ENCODE results near the gene LMO7.

GRCh38 chr13:75766636-75767035, 130.5 kb downstream of the LMO7 start:
- TF ChIP-seq REST (IDR thresholded peaks at IDR 0.05) (no peak), ATF3 (IDR thresholded peaks at IDR 0.05) (no peak), HNF4G (IDR thresholded peaks at IDR 0.05) (no peak), FOXA1 (IDR thresholded peaks at IDR 0.05) (no peak), GABPA (IDR thresholded peaks at IDR 0.05 in 1 of 2, conservative IDR thresholded peaks at IDR 0.05 in 1 of 2) (no peak), EGR1 (IDR thresholded peaks at IDR 0.05; ENCODE audit: low read depth in 2 of 2) (no peak), JUND (IDR thresholded peaks at IDR 0.05) (no peak), NR2F2 (IDR thresholded peaks at IDR 0.05) (no peak), SP1 (IDR thresholded peaks at IDR 0.05) (no peak)
- TF ChIP-seq, protein P1, sequence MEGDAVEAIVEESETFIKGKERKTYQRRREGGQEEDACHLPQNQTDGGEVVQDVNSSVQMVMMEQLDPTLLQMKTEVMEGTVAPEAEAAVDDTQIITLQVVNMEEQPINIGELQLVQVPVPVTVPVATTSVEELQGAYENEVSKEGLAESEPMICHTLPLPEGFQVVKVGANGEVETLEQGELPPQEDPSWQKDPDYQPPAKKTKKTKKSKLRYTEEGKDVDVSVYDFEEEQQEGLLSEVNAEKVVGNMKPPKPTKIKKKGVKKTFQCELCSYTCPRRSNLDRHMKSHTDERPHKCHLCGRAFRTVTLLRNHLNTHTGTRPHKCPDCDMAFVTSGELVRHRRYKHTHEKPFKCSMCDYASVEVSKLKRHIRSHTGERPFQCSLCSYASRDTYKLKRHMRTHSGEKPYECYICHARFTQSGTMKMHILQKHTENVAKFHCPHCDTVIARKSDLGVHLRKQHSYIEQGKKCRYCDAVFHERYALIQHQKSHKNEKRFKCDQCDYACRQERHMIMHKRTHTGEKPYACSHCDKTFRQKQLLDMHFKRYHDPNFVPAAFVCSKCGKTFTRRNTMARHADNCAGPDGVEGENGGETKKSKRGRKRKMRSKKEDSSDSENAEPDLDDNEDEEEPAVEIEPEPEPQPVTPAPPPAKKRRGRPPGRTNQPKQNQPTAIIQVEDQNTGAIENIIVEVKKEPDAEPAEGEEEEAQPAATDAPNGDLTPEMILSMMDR (IDR thresholded peaks at IDR 0.05; ENCODE audit: low read depth, low read length, missing input control): no peak
- TF ChIP-seq, protein P2, sequence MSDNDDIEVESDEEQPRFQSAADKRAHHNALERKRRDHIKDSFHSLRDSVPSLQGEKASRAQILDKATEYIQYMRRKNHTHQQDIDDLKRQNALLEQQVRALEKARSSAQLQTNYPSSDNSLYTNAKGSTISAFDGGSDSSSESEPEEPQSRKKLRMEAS (IDR thresholded peaks at IDR 0.05): no peak
- TF ChIP-seq, protein P3, sequence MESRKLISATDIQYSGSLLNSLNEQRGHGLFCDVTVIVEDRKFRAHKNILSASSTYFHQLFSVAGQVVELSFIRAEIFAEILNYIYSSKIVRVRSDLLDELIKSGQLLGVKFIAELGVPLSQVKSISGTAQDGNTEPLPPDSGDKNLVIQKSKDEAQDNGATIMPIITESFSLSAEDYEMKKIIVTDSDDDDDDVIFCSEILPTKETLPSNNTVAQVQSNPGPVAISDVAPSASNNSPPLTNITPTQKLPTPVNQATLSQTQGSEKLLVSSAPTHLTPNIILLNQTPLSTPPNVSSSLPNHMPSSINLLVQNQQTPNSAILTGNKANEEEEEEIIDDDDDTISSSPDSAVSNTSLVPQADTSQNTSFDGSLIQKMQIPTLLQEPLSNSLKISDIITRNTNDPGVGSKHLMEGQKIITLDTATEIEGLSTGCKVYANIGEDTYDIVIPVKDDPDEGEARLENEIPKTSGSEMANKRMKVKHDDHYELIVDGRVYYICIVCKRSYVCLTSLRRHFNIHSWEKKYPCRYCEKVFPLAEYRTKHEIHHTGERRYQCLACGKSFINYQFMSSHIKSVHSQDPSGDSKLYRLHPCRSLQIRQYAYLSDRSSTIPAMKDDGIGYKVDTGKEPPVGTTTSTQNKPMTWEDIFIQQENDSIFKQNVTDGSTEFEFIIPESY (IDR thresholded peaks at IDR 0.05): no peak
